Testis (tissue), 3 donors: ENCODE data around the gene OR2B2. TPM values are rescaled to one million over a fixed set of nuclear protein-coding genes. Genes with fewer than 3 reads are reported as not detected.

Source experiments
- DNase-seq: peaks from one replicate; pipeline ENCODE4 v3.0.0-alpha.2; 2019
- H3K27ac ChIP-seq, 2 donors: fragments of 200-600 bp; sonication (generic); one replicate each; pipeline ENCODE4 v1.5.1; 2019
- H3K27me3 ChIP-seq: fragments of 200-600 bp; sonication (generic); one replicate; pipeline ENCODE4 v1.5.1; 2019
- H3K36me3 ChIP-seq: fragments of 200-600 bp; sonication (generic); one replicate; pipeline ENCODE4 v1.5.1; 2017; ENCODE audit warnings: low read depth; ENCODE audit errors: missing control alignments
- H3K4me1 ChIP-seq: fragments of 200-600 bp; sonication (generic); one replicate; pipeline ENCODE4 v1.5.1; 2019
- H3K4me3 ChIP-seq, 2 donors: fragments of 200-600 bp; sonication (generic); one replicate each; pipeline ENCODE4 v1.5.1; 2017 to 2019
- H3K9me3 ChIP-seq: fragments of 200-600 bp; sonication (generic); one replicate; pipeline ENCODE4 v1.5.1; 2017
- CTCF ChIP-seq, 3 experiments: fragments of 450-650 bp in 2 of 3; fragments of 200-600 bp in 1 of 3; sonication (generic) in 1 of 3; IDR thresholded peaks; one replicate each; pipeline ENCODE4 v1.5.1; 2016 to 2019; ENCODE audit warnings: antibody characterized with exemption in 3 of 3, mild to moderate bottlenecking in 2 of 3, moderate library complexity in 1 of 3
- POLR2A ChIP-seq: fragments of 450-650 bp; IDR thresholded peaks from one replicate; pipeline ENCODE4 v1.6.1; 2017; ENCODE audit warnings: antibody characterized with exemption, mild to moderate bottlenecking, moderate library complexity
- WGBS, 2 donors: methylation state at CpG; one replicate each; pipeline ENCODE4 v1.1.5; 2018; 5-methylcytosine and 5-hydroxymethylcytosine counted together
- intact Hi-C: fragments of 100-400 bp; cut with DNase I; formaldehyde crosslinking; loops from one replicate; pipeline ENCODE4 v1.15.1; 2023; ENCODE audit warnings: low total_unique reads
- polyA plus RNA-seq: library from polyadenylated mRNA; stranded (reverse); fragments of 350-450 nt; fragmentation: Illumina TruSeq; extraction: RNeasy Lipid Tissue Mini Kit (QIAGEN cat#74804); gene quantifications from one replicate; pipeline ENCODE4 v1.2.3, GENCODE V29; 2014; ENCODE audit warnings: low read depth, low replicate concordance; ENCODE audit not compliant: insufficient read depth
- total RNA-seq, 2 donors: library from RNA; depleted of rRNA; stranded (reverse); fragments of >200 nt; gene quantifications; one replicate each; pipeline ENCODE4 v1.2.3, GENCODE V29; 2016

OR2B2 gene
- total and polyA plus RNA-seq, 3 donors from 2014 or later = not detected

GRCh38 chr6:27871924-27872638 lies 40.1 kb downstream of the OR2B2 start:
- Histone ChIP-seq H3K27me3 (no peaks in the 10 kb centered on the region), H3K4me3 (peak overlapping the region; percentile 39 to 53), H3K36me3 (no peaks in the 10 kb centered on the region), H3K4me1 (peaks cover 12% of the 10 kb centered on the region), H3K9me3 (no peaks in the 10 kb centered on the region), H3K27ac (peak overlapping the region; percentile 56 to 64)
- TF ChIP-seq POLR2A (peak; percentile 45), CTCF (IDR thresholded peaks at IDR 0.05) (no peak)
- DNase-seq = peak; percentile 83
- WGBS, 2 donors = 4 to 5% methylated on average over 40 to 49 of the region's 49 CpGs
- intact Hi-C loops = no loop called here

GRCh38 chr6:27870291-27870870 lies 41.8 kb downstream of the OR2B2 start:
- Histone ChIP-seq H3K36me3 (no peaks in the 10 kb centered on the region), H3K4me3 (no peak overlapping the region), H3K27ac (no peak overlapping the region), H3K27me3 (no peaks in the 10 kb centered on the region), H3K4me1 (peaks cover 27% of the 10 kb centered on the region), H3K9me3 (no peaks in the 10 kb centered on the region)
- no peak for TF ChIP-seq POLR2A
- no peak for TF ChIP-seq CTCF (IDR thresholded peaks at IDR 0.05)
- 83 to 87% methylated on average over 9 of the region's 9 CpGs for WGBS, 2 donors
- intact Hi-C loops = no loop called here
- DNase-seq = no peak

GRCh38 chr6:27868311-27868710 lies 43.9 kb downstream of the OR2B2 start:
- Histone ChIP-seq H3K4me3 (no peak overlapping the region), H3K9me3 (no peaks in the 10 kb centered on the region), H3K27me3 (no peaks in the 10 kb centered on the region), H3K4me1 (peaks cover 29% of the 10 kb centered on the region), H3K36me3 (no peaks in the 10 kb centered on the region), H3K27ac (no peak overlapping the region)
- TF ChIP-seq CTCF (IDR thresholded peaks at IDR 0.05) (no peak), POLR2A (no peak)
- no peak for DNase-seq
- WGBS, 2 donors = 70 to 78% methylated on average over 3 of the region's 3 CpGs
- intact Hi-C loops = no loop called here

GRCh38 chr6:27867945-27868300 lies 44.3 kb downstream of the OR2B2 start:
- no peaks in the 10 kb centered on the region for H3K27me3 ChIP-seq
- 63 to 70% methylated on average over 1 of the region's 1 CpG for WGBS, 2 donors
- no peak overlapping the region for H3K27ac ChIP-seq

More at GRCh38 chr6:27867945-27868300, 44.3 kb downstream of the OR2B2 start:
- no peak overlapping the region for H3K4me3 ChIP-seq
- peaks cover 29% of the 10 kb centered on the region for H3K4me1 ChIP-seq
- TF ChIP-seq POLR2A (no peak), CTCF (IDR thresholded peaks at IDR 0.05) (no peak)
- no peaks in the 10 kb centered on the region for H3K9me3 ChIP-seq
- DNase-seq = no peak
- intact Hi-C loops = no loop called here
- no peaks in the 10 kb centered on the region for H3K36me3 ChIP-seq
